Adipose tissue (tissue), 3 donors: ENCODE results near the gene SMS. TPM values are rescaled to one million over a fixed set of nuclear protein-coding genes. Genes with fewer than 3 reads are reported as not detected.

Source experiments
- H3K27ac ChIP-seq: one replicate; pipeline ENCODE4 v1.5.1; 2013; ENCODE audit warnings: low read depth, low read length
- WGBS, 3 donors: extraction: QIAGEN DNeasy Blood & Tissue Kit; methylation state at CpG; one replicate each; pipeline ENCODE4 v1.1.7; 2013; 5-methylcytosine and 5-hydroxymethylcytosine counted together
- polyA plus RNA-seq, 3 donors: library from polyadenylated mRNA; stranded (reverse); fragments of 200-250 nt; gene quantifications; one replicate each; pipeline ENCODE4 v1.2.3, GENCODE V29; 2013
- donor health status: healthy with polysubstance abuse.
- donor health status: Bipolar disorder and iron deficiency.
- donor health status: healthy.

Gene SMS
- polyA plus RNA-seq = 10 to 100 TPM; 16.9 to 61.0 (median 29.6) TPM

DNA sequence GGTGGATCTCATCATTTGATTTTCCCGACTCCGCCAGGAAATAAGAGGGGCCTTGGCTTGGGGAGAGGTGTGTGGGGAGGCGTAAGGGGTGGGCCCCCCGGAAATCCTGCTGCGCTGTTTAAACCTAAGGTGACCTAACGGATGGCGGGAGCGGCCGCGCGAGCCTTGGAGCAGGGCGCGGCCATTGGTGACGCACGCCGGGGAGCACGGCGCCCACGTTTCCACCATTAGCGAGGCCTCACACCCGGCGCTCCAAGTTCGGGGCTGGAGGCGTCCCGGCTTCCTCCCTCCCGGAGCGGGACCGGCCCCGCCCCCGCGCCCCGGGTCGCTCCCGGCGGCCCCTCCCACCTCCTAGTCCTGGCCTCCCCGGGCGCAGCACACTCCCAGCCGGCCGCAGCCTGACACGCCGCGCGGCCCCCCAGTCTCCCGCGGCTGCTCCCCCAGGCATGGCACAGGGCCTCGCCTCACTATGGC, at the start of gene SMS:
SMS (plus strand) TSS at position 354 of the 474 bp plus-strand sequence; CDS start at position 470, 116 bp downstream.
- H3K27ac ChIP-seq = no peak within 1 kb of the TSS
- WGBS, 3 donors = 0 to 42% (median 1%) methylated on average over 4 to 43 of the region's 46 CpGs

DNA sequence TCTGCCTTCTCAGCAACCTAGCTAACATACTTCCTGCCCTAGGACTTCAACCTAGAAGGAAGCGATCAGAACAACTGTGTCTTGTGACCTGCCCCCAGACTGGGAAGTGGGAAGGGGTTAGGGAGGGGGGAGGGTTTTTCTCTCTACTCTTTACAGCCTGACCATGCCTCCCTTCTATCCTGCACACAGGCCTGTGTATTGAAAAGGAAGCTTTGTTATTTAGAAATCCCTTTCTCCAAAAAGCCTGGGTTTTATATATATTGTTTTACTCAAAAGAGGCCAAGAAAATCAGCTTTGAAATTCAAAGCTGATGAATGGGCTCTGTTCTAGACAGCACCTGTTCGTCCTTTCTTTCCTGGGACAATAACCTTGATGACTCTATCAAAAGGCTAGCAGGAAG, 35.2 kb upstream of the SMS start:
- no peak overlapping the region for H3K27ac ChIP-seq
- WGBS, 3 donors = 46 to 59% (median 56%) methylated on average over 2 of the region's 2 CpGs

DNA sequence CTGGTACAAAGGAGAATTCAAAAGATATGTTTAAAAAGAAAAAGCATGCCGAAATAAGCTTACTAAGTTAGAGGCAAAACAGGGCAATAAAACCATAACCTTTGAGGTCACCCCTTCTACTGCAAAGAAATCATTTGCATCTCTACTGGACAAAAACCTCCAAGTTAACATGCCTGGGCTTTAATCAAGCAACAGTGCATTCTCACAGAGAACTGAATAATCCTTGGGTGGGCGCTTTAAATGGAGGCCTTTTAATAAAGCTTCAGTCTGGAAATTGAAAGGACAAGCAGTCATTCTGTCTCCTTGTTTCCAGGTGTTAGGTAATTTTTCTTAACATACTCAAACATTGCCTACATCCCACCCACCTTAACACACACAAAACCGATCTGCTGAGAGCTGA, 34.6 kb upstream of the SMS start:
- H3K27ac ChIP-seq = no peak overlapping the region
- 82 to 96% (median 82%) methylated on average over 3 of the region's 3 CpGs for WGBS, 3 donors

DNA sequence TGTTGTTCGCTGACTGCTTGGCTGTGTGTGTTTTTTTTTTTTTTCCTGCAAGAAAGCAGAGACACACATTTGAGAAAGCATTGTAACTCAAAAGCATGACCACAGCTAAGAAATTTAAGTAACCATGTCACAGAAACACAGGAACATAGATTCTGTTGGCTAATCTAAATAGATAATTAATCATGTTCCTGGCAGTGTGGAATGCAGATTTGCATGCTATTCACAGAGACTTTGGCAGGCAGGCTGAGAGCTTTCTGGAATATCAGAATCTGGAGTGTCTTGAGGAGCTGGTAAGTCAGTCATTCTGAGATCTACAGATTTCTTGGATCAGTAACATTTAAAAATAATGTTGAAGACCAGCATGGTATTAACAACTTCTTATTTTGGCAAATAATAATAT, 33.2 kb upstream of the SMS start:
- WGBS, 3 donors = 54 to 76% (median 58%) methylated on average over 1 of the region's 1 CpG

DNA sequence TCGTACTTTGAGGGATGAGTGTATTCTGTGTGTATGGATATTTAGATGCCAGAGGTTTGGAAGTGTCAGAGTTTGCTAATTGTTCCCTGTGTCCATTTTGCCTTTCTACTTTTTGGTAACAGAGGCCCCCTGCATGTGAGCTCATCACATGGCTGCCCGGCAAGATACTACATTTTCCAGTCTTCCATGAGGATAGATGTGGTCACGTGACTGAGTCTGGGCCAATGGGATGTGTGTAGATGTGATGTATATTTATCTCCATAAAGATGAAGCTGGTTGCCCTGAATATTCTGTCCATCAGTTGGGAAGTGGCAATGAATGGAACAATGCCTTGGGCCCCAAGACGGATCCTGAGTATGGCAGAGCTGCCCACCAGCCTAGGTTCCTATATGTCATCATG, 29.0 kb upstream of the SMS start:
- H3K27ac ChIP-seq = no peak overlapping the region
- WGBS, 3 donors = 82 to 98% (median 96%) methylated on average over 4 of the region's 4 CpGs

More for the DNA sequence above, 33.2 kb upstream of the SMS start:
- H3K27ac ChIP-seq = no peak overlapping the region

DNA sequence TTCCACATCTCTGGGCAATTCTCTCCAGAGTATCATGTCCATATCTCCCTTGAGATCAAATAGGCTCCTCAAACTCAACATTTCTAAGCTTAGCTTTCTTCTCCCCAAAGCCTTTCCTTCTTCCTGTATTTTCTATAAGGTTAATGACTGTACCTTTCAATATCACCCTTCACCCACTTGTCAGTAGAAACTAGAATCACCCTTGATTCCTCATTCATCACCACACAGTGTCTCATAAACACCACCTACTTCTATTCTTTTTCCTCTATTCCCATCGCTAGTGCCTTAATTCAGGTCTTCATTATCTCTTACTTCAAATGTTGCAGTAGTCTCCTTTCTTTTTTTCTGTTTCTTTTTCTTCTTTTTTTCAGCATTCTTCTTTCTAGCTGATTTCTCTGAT, 28.3 kb upstream of the SMS start:
- H3K27ac ChIP-seq = no peak overlapping the region
- 84 to 100% (median 100%) methylated on average over 1 of the region's 1 CpG for WGBS, 3 donors

DNA sequence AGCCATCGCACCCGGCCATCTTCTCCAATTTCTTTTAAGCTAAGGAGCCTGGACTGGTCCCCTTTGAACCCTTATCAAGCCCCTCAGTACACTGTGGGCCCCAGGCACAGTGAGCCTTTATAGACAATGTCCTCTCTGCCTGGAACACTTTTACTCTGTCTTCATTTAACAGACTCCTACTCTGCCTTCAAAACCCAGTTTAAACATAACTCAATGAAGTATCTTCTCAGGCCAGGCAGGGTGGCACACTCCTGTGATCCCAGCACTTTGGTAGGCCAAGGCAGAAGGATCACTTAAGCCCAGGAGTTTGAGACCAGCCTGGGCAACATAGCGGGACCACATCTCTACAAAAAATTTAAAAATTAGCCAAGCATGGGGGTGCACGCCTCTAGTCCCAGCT, 27.5 kb upstream of the SMS start:
- no peak overlapping the region for H3K27ac ChIP-seq
- 90 to 98% (median 90%) methylated on average over 4 of the region's 4 CpGs for WGBS, 3 donors

DNA sequence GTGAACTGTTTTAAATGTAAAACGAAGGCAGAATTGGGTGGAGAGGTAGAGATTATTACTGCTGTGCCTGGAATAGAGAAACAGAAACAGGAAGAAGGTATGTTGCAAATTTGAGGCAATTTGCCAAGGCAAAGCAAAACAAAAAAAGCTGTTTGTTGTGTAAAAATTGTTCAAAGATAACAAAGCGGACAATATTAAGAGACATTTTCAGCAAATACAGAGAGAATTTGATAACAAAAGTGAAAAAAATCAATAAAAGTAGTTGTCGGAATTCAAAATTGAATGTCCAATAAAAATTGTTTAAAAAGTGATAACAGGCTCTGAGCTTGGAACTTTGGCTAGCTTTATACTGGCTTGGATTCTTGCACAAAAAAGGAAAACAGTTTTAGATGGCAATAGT, 14.4 kb upstream of the SMS start:
- 14 to 50% (median 35%) methylated on average over 3 of the region's 3 CpGs for WGBS, 3 donors
- H3K27ac ChIP-seq = no peak overlapping the region

DNA sequence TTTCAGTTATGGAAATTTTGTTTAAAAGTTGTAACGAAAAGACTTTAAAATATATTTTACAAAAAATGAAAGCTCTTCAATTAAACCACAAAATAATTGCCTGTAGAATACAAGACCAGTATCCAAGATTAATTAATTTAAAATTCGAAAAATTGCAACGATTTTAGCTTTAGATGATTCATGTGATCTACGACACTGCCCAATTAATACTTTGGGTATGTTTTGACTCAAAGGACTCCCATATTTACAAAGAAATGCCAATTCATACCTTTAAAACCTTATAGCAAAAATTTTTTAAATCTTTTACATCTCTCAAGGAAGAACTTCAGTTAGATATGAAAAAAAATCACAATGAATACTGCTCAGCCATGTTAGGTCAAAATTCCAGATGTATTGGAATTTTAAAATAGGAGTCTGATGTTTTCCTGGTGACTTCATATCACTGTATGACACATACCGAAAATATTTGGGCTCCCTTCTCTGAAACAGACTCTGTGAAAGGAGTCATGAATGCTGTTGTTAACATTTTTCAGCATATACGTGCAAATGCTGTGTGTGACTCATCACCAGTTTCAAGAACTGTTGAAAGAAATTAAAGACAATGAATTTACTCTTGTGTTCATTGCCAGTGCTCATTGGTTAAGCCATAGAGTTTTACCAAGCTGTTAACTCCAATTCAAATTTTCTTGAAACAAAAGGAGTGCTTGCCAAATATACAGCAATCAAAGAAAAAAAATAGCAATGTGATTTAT, 13.8 kb upstream of the SMS start:
- 38 to 55% (median 46%) methylated on average over 6 of the region's 6 CpGs for WGBS, 3 donors
- H3K27ac ChIP-seq = no peak overlapping the region

DNA sequence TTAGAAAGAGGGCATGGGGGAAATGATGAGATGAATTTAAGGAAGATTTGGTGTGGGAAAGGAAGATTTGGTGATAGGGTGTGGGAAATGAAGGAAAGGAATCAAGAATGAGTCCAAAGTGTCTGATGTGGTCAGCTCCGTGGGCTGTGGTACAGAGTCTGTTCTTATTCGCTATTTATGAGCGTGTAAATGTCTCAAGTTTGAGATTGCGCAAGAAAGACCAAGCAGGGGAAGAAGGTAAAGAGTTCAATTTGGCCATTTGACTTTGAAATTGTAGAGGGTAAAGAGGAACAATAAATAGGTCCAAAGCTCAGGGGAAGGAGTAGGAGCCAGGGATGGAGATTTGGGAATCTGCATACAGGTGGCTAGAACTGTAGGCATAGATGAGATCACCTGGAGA, 11.3 kb upstream of the SMS start:
- H3K27ac ChIP-seq = no peak overlapping the region
- 67 to 92% (median 81%) methylated on average over 4 of the region's 4 CpGs for WGBS, 3 donors

DNA sequence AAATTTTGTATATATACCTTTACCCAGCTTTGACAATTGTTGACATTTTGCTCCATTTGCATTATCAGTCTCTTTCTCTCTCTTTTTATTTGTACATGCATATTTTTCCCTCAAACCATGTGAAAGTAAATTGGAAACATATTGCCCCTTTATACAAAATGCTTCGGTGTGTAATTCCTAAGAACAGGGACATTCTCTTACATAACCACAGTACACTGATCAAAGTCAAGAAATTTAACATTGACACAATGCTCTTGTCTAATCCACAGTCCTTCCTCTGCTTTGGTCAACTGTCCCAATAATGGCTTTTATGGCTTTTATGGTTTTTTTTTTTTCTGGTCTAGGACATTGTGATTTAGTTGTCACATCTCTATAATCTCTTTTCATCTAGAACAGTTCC, 9.5 kb upstream of the SMS start:
- WGBS, 3 donors = 78 to 98% (median 94%) methylated on average over 1 of the region's 1 CpG
- no peak overlapping the region for H3K27ac ChIP-seq

DNA sequence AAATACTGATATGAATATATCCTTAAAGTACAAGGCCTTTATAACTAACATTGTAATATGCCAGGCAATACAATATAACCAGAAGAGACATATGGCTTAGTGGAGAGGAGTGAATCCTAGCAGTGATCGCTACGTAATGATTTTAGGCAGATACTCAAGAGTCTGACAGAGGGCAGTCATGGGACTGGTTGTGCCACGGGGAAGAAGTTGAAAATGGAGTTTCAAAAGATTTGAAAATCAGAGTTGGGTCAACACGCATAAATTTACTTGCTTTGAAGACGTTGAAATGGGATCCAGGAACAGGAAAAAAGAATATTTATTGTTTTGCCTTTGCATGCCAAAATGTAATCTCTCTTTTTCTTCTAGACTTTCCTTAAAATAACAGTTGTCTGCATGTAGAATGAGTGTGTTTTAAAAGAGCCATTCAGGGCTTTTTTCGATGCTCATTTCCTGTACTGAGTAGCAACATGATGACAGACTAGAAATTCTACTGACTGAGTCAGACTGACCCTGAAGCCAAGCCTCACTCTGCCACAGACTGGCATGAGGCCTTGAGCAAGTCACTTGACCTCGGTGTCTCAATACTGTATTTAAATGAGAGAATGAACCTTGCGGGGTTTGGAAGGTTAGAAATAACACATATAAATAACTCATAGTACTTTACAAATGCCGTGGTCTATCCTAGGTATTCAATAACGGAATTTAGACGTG, 8.1 kb upstream of the SMS start:
- WGBS, 3 donors = 67 to 74% (median 74%) methylated on average over 11 of the region's 11 CpGs
- no peak overlapping the region for H3K27ac ChIP-seq

DNA sequence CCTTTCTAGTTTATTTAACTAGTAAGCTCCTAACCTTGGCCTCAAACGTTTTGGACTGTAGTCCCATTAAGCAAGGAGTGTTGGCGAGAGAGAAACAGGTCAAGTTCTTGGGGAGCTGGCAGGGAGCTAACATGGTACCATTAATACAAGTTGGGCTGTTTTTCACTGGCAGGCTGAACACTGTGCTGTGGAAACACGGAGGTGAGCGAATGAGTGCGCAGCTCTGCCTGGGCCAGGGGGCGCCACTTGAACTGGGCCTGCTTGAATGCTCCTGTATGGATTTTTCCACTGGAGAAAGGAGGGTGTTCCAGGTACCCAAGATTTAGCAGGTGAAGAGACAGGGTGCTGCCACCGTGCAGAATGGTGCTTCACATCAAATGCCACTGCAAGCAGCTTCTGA, 7.4 kb upstream of the SMS start:
- 66 to 84% (median 80%) methylated on average over 7 of the region's 7 CpGs for WGBS, 3 donors
- H3K27ac ChIP-seq = no peak overlapping the region

DNA sequence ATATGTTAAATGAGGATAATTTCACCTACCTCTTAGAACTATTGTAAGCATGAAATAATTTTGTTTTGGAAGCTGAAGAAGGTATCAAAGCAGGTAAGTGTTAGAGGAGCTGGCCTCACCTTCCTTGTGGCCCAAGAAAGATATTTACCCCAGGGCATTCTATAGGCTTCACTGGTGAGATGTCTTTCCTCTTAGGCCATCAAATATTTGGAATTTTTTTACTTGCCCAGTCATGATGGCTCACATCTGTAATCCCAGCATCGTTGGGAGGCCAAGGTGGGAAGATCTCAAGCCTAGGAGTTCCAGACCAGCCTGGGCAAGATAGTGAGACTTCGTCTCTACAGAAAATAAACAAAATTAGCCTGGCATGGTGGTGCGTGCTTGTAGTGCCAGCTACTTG, 6.1 kb upstream of the SMS start:
- H3K27ac ChIP-seq = no peak overlapping the region
- WGBS, 3 donors = 75 to 94% (median 90%) methylated on average over 3 of the region's 3 CpGs

DNA sequence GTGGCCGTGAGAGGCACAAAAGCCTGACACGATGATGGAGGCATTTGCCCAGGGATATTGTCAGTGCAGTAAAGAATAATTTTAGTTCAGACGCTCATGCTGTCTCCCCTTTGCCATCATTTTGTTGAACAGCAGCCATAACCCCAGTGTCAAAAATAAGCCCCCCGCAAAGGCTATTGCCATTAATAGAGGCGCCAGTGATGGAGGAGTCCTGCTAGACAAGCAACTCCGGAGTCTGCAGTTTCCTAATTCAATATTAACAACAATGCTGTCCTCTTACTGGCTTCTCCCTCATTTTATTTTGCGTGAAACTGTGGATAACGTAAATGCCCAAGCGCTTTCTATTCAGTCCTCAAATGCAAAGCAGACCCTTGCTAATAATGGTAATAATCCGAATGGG, 603 bp upstream of the SMS start:
- no peak overlapping the region for H3K27ac ChIP-seq
- WGBS, 3 donors = 51 to 60% (median 52%) methylated on average over 10 of the region's 10 CpGs

DNA sequence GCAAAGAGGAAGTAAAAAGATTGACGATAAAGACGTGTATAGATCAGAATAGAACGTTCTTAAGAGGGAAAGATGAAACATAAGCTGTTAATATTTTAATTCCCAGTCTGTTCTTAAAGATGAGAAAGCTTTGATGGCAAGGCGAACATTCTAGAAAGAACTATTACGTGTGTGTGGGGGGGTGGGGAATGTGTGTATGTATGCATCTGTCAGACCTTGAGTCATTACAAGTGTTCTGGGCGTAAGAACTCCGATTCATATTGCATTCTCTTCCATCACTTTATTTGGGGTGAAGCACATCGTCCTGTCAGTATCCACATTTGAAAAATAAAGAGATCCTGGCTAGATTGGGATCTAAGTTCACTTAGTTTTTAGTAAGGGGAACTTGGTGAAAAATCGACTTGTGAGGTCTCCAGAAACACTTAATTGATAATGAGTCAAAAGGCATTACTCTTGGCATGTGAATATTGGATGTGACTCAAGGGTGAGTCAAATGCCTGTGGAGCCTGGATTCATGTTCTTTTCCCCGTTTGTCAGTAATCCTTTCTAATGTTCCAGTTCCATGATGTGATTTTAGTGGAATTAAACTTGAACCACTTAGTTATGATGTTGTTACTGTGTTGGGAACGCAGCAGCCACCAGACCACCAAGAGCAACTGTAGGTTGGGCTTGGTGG, 3.1 kb downstream of the SMS start:
- H3K27ac ChIP-seq = no peak overlapping the region
- 58 to 70% (median 61%) methylated on average over 11 of the region's 11 CpGs for WGBS, 3 donors

DNA sequence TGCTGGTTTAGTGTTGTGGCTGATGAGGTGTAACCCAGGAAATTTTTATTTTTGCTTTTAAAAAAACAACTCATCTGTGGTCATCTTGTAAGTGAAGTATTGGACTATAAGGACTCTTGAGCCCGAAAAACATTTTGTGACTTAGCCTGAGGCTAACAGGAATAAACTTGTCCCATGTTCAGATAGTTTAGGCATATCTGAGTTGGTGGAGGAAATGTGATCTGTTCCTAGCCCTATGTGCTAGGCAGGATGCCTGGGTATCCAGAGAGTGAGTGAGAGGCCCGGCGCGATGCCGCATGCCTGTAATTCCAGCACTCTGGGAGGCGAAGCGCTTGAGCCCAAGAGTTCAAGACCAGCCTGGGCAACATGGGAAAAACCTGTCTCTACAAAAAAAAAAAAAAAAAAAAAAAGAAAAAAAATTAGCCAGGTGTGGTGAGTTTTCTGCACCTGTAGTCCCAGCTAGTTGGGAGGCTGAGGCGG, 3.7 kb downstream of the SMS start:
- WGBS, 3 donors = 90 to 96% (median 93%) methylated on average over 8 of the region's 8 CpGs
- H3K27ac ChIP-seq = no peak overlapping the region

DNA sequence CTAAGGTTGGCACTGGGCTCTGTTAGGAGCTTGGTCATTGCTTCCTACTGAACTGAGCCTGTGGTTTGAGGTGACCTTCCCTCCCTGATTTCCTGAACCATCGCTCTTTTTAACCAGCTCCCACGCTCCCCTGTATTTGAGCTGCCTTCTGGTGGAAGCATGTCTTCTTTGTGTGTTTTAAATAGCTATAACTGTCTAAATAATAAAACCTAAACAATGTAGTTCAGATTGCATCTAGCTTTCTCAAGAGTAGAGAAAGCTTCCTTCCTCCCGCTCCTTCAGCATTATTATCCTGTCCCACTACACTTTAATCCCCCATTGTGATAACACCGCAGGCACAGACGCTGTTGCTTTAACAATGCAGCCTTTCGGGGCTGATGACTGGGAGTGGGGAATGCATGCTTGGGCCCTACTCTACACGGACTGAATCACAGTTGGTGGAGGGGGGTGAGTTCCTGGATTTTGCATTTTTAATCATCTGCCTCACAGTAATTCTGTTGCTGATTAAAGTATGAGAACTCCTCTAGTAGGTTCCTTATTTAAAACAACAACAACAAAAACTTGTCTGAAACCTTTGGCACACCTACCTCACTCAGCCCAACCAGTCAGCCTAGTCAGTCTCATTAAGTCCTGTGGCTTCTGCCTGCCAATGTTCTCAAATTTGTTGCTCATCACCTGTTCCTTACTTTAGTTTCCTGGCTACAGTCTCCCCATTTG, 6.6 kb downstream of the SMS start:
- 31 to 55% (median 34%) methylated on average over 7 of the region's 7 CpGs for WGBS, 3 donors
- H3K27ac ChIP-seq = no peak overlapping the region

DNA sequence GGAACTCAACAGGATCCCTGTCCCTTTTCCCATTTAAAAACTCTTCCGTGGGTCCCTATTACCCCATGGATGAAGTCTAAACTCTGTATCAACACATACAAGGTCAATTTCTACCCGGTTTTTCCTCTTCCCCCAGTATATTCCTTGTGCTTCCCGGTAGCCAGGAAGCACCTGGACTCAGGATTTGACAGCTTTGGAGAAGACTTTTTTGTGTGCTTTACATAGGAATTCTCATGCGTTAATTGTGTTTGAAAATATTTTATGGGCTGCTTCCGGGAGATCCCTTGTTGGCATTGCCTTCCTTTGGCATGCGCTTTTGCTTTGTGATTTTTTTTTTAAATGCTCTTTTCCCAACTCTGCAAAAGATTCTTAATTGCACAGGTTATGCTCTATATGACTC, 7.2 kb downstream of the SMS start:
- WGBS, 3 donors = 42 to 77% (median 64%) methylated on average over 6 of the region's 6 CpGs
- H3K27ac ChIP-seq = no peak overlapping the region
